ENCODE measurements around the gene ZFP14.

Gene ZFP14

GRCh38 chr19:36378625-36379509 lies at the start of gene ZFP14:
ZFP14 (minus strand) TSS chr19:36379201; CDS start chr19:36367892, 11,309 bp downstream.
- H3K9me3 Mint-ChIP-seq, result peaks cover 6 to 10% of the 10 kb centered on the region in 2 donors
- peak; percentile 96 for DNase-seq
- peak within 1 kb of the TSS; percentile 99 to 100 for H3K27ac Mint-ChIP-seq
- H3K4me3 Mint-ChIP-seq, result peak within 1 kb of the TSS; percentile 97 to 98
- no peaks in the 10 kb centered on the region for H3K27me3 Mint-ChIP-seq
- peak; percentile 100 for ATAC-seq
- H3K4me1 Mint-ChIP-seq, result peaks cover 22% of the 10 kb centered on the region

- no peak for ATAC-seq
- Mint-ChIP-seq H3K4me3 (no peak overlapping the region), H3K27me3 (peaks cover 27% of the 10 kb centered on the region), H3K27ac (no peak overlapping the region), H3K9me3 (peaks cover 26 to 46% of the 10 kb centered on the region in 2 donors), H3K4me1 (peaks cover 16% of the 10 kb centered on the region)
- no peak for DNase-seq
These were observed 44.9 kb upstream of the ZFP14 start for GRCh38 chr19:36423925-36424324.

GRCh38 chr19:36421749-36422481 lies 42.9 kb upstream of the ZFP14 start:
- DNase-seq (no peak), ATAC-seq (no peak)
- Mint-ChIP-seq H3K4me1 (peaks cover 32% of the 10 kb centered on the region), H3K27me3 (peaks cover 27% of the 10 kb centered on the region), H3K4me3 (peak overlapping the region; percentile 2 to 57), H3K9me3 (peaks cover 27 to 39% of the 10 kb centered on the region in 2 donors), H3K27ac (no peak overlapping the region)

GRCh38 chr19:36420961-36421748 lies 42.2 kb upstream of the ZFP14 start:
- peak overlapping the region; percentile 66 to 69 for H3K4me3 Mint-ChIP-seq
- H3K27ac Mint-ChIP-seq, result no peak overlapping the region
- H3K27me3 Mint-ChIP-seq, result peaks cover 27% of the 10 kb centered on the region
- DNase-seq, result peak in 1 of 2 donors; percentile 9
- H3K4me1 Mint-ChIP-seq, result peaks cover 32% of the 10 kb centered on the region
- no peak for ATAC-seq
- peaks cover 23 to 34% of the 10 kb centered on the region in 2 donors for H3K9me3 Mint-ChIP-seq

- Mint-ChIP-seq H3K4me3 (peak within 1 kb of the TSS; percentile 92 to 95), H3K27ac (peak within 1 kb of the TSS; percentile 98 to 100), H3K27me3 (peaks cover 27% of the 10 kb centered on the region), H3K4me1 (peaks cover 32% of the 10 kb centered on the region), H3K9me3 (peaks cover 12 to 16% of the 10 kb centered on the region in 2 donors)
- ATAC-seq (peak; percentile 97), DNase-seq (peak; percentile 85 to 87)
These were observed 39.4 kb upstream of the ZFP14 start, which contains the start of gene ZFP82 for GRCh38 chr19:36418287-36419001. ZFP82 (minus strand) TSS chr19:36418644; CDS start chr19:36409789, 8,855 bp downstream.

- Mint-ChIP-seq H3K27me3 (peaks cover 26% of the 10 kb centered on the region), H3K9me3 (peaks cover 12 to 16% of the 10 kb centered on the region in 2 donors), H3K4me1 (peaks cover 32% of the 10 kb centered on the region), H3K4me3 (peak overlapping the region; percentile 92 to 95), H3K27ac (peak overlapping the region; percentile 98 to 100)
- ATAC-seq (peak; percentile 1), DNase-seq (no peak)
These were observed 38.8 kb upstream of the ZFP14 start for GRCh38 chr19:36417752-36418286.

GRCh38 chr19:36409841-36410240 lies 30.8 kb upstream of the ZFP14 start:
- ATAC-seq, result no peak
- peaks cover 38 to 41% of the 10 kb centered on the region in 2 donors for H3K9me3 Mint-ChIP-seq

GRCh38 chr19:36408101-36408500 lies 29.1 kb upstream of the ZFP14 start:
- Mint-ChIP-seq H3K27ac (no peak overlapping the region), H3K4me3 (no peak overlapping the region), H3K27me3 (no peaks in the 10 kb centered on the region), H3K4me1 (no peaks in the 10 kb centered on the region), H3K9me3 (peaks cover 45 to 47% of the 10 kb centered on the region in 2 donors)
- DNase-seq (no peak), ATAC-seq (no peak)

More at GRCh38 chr19:36409841-36410240, 30.8 kb upstream of the ZFP14 start:
- Mint-ChIP-seq H3K27ac (no peak overlapping the region), H3K27me3 (no peaks in the 10 kb centered on the region), H3K4me1 (no peaks in the 10 kb centered on the region), H3K4me3 (no peak overlapping the region)
- DNase-seq, result no peak

- no peak for DNase-seq
- Mint-ChIP-seq H3K27me3 (no peaks in the 10 kb centered on the region), H3K4me1 (no peaks in the 10 kb centered on the region)
These were observed 25.5 kb upstream of the ZFP14 start for GRCh38 chr19:36404498-36404897.

GRCh38 chr19:36401475-36401874 lies 22.5 kb upstream of the ZFP14 start:
- ATAC-seq, result no peak
- Mint-ChIP-seq H3K27me3 (no peaks in the 10 kb centered on the region), H3K4me3 (no peak overlapping the region), H3K27ac (no peak overlapping the region), H3K9me3 (peaks cover 33 to 37% of the 10 kb centered on the region in 2 donors), H3K4me1 (no peaks in the 10 kb centered on the region)
- DNase-seq, result no peak

More at GRCh38 chr19:36404498-36404897, 25.5 kb upstream of the ZFP14 start:
- Mint-ChIP-seq H3K9me3 (peaks cover 53% of the 10 kb centered on the region in 2 donors), H3K27ac (no peak overlapping the region), H3K4me3 (no peak overlapping the region)
- ATAC-seq, result no peak

- no peak overlapping the region for H3K27ac Mint-ChIP-seq
- peaks cover 37 to 40% of the 10 kb centered on the region in 2 donors for H3K9me3 Mint-ChIP-seq
- no peak for ATAC-seq
- H3K4me3 Mint-ChIP-seq, result no peak overlapping the region
- no peak for DNase-seq
- no peaks in the 10 kb centered on the region for H3K27me3 Mint-ChIP-seq
- H3K4me1 Mint-ChIP-seq, result no peaks in the 10 kb centered on the region
These were observed 19.6 kb upstream of the ZFP14 start for GRCh38 chr19:36398571-36398970.

GRCh38 chr19:36392916-36393673 lies 14.1 kb upstream of the ZFP14 start:
- no peak for ATAC-seq
- no peak for DNase-seq
- Mint-ChIP-seq H3K4me3 (no peak overlapping the region), H3K27ac (no peak overlapping the region), H3K4me1 (no peaks in the 10 kb centered on the region), H3K9me3 (peaks cover 45% of the 10 kb centered on the region in 2 donors), H3K27me3 (no peaks in the 10 kb centered on the region)

GRCh38 chr19:36379510-36379819 lies 464 bp upstream of the ZFP14 start:
- Mint-ChIP-seq H3K4me3 (peak overlapping the region; percentile 97 to 98), H3K4me1 (peaks cover 22% of the 10 kb centered on the region), H3K27ac (peak overlapping the region in 1 of 2 donors; percentile 100), H3K9me3 (peaks cover 5 to 10% of the 10 kb centered on the region in 2 donors), H3K27me3 (no peaks in the 10 kb centered on the region)
- DNase-seq (no peak), ATAC-seq (no peak)

Data from stimulated activated naive CD8-positive, alpha-beta T cell treated with anti-CD3 and anti-CD28 coated beads, Interleukin-15, amount 100 ng/mL, for 72 hours (primary cell).